Lower leg skin (tissue), 4 donors: Measurements from ENCODE around the gene GPD2. TPM values are rescaled to one million over a fixed set of nuclear protein-coding genes. Genes with fewer than 3 reads are reported as not detected.

Source experiments
- DNase-seq, 2 donors: peaks; one replicate each; pipeline ENCODE4 v3.0.0-alpha.2; 2019; ENCODE audit warnings: low spot score in 2 of 2
- H3K4me3 ChIP-seq: fragments of 200-600 bp; sonication (generic); 2 replicates; pipeline ENCODE4 v1.5.1; 2017; ENCODE audit warnings: mild to moderate bottlenecking, low read depth; ENCODE audit not compliant: poor library complexity, severe bottlenecking
- POLR2A ChIP-seq, 2 donors: fragments of 450-650 bp; IDR thresholded peaks; one replicate each; pipeline ENCODE4 v1.6.1; 2016 to 2017; ENCODE audit warnings: antibody characterized with exemption in 2 of 2, mild to moderate bottlenecking in 1 of 2, moderate library complexity in 1 of 2
- WGBS, 2 donors: methylation state at CpG; one replicate each; pipeline ENCODE4 v1.1.5; 2018; 5-methylcytosine and 5-hydroxymethylcytosine counted together
- intact Hi-C: fragments of 100-400 bp; cut with DNase I; formaldehyde crosslinking; loops from one replicate; pipeline ENCODE4 v1.15.0; 2023; ENCODE audit warnings: low total_unique reads
- total RNA-seq, 4 donors: library from RNA; depleted of rRNA; stranded (reverse); fragments of >200 nt; gene quantifications; one replicate each; pipeline ENCODE4 v1.1.0, GENCODE V29; 2016
- TF ChIP-seq, protein P1 (sequence below), 3 donors: fragments of 450-650 bp; IDR thresholded peaks; one replicate each; pipeline ENCODE4 v1.5.1; 2016; ENCODE audit warnings: antibody characterized with exemption in 3 of 3, mild to moderate bottlenecking in 3 of 3, moderate library complexity in 2 of 3

The GPD2 gene
- total RNA-seq, 4 donors from 2014 or later: 50.0 to 83.5 (median 64.6) TPM

DNA sequence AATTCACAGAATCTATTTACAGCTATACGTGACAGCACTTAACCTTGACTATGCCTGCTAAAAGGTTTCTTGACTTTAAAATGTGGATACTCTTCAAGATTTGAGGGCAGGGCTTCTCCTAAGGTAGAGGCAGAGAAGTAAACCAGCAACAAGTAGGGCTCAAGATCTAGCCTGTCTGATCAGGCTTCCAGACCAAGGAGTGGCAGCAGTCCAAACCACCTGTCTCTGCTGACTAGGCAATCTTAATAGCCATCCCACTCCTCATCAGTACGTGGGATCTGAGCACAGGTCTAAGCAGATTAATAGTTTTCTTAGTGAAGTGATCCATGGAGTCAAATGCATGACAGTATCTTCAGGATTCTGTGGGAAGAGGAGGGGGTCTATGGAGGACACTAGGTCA lies 100.4 kb downstream of the GPD2 start:
- intact Hi-C loops: no loop called here
- TF ChIP-seq, protein P1, sequence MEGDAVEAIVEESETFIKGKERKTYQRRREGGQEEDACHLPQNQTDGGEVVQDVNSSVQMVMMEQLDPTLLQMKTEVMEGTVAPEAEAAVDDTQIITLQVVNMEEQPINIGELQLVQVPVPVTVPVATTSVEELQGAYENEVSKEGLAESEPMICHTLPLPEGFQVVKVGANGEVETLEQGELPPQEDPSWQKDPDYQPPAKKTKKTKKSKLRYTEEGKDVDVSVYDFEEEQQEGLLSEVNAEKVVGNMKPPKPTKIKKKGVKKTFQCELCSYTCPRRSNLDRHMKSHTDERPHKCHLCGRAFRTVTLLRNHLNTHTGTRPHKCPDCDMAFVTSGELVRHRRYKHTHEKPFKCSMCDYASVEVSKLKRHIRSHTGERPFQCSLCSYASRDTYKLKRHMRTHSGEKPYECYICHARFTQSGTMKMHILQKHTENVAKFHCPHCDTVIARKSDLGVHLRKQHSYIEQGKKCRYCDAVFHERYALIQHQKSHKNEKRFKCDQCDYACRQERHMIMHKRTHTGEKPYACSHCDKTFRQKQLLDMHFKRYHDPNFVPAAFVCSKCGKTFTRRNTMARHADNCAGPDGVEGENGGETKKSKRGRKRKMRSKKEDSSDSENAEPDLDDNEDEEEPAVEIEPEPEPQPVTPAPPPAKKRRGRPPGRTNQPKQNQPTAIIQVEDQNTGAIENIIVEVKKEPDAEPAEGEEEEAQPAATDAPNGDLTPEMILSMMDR (IDR thresholded peaks at IDR 0.05): no peak
- no peak for TF ChIP-seq POLR2A (IDR thresholded peaks at IDR 0.05)
- no peak overlapping the region for H3K4me3 ChIP-seq
- DNase-seq: no peak
- 52 to 74% methylated on average over 2 of the region's 2 CpGs for WGBS, 2 donors

DNA sequence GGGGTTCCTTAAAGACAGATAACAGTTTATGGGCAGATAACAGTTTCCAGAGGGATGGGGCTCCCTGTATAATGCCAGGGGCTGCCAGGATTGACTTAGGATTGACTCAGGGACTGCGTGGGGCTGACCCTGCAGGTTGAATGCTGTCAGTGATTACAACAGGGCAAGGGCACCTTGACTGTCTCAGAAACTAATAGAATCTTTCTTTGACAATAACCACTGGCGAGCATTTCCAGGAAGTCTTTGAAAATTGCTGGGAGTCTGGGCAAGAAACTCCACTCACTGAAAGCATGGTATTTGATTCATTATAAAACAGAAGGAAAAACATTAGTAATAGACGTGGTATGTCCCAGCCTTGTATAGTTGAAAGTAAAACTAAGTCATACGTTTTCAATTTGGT lies 101.0 kb downstream of the GPD2 start:
- 41 to 60% methylated on average over 4 of the region's 4 CpGs for WGBS, 2 donors
- intact Hi-C loops: no loop called here
- no peak for DNase-seq
- no peak for TF ChIP-seq POLR2A (IDR thresholded peaks at IDR 0.05)
- TF ChIP-seq, protein P1 (IDR thresholded peaks at IDR 0.05): no peak
- H3K4me3 ChIP-seq: no peak overlapping the region

DNA sequence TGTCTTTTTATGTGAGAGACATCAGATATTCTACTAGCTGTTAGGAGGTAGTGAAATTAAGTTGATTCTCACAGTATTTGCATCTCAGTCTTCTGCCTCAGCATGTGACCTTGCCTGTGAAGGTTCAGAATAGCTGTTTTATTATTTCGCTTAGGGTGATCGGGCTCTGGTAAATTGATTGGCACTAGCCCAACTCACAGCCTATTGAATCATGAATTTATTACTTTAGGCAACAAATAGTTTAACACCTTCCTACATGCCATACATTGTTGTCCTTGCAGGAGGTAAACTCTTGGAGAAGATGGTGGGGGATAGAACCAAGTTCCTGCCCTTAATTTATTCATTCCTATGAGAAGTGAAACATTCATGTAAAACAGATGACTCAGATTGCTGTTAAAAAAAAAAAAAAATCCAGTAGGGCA lies 101.9 kb downstream of the GPD2 start:
- DNase-seq: no peak
- TF ChIP-seq POLR2A (IDR thresholded peaks at IDR 0.05): no peak
- TF ChIP-seq, protein P1 (IDR thresholded peaks at IDR 0.05): no peak
- intact Hi-C loops: no loop called here
- WGBS, 2 donors: 65 to 72% methylated on average over 2 of the region's 2 CpGs
- H3K4me3 ChIP-seq: no peak overlapping the region

DNA sequence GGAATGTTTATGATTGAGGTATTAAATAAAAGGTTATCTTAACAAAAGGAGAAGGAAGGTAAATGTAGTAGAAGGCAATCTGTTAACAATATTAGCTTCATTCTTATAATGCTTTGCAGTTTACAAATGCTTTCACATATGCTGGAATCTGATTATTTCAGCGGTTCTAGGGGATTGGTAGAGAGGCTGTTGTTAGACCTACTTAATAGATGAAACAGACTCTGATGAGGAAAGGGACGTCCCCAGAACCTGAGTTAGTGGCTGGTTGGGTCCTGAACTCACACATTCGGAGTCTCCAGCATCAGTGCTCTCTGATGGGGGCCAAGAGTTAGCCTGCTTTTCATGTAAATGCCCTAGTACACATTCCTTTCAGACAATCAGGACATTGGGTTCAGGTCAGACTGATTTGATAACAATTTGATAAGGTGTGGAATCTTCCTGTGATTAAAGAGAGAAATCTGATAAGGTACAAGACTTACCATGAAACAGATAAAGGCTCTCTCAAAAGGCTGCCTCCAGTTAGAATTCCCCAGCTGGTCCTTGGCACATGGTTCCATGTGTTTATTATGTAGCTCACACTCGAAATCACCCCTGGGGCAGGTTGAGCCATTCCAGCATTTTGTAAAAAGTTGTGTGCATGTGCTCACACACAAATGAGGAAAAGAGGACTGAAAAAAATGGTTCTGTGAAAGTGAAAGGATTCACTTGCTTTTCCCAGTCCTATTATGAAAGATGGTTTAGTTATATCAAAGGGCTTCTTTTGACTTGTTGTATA lies 103.1 kb downstream of the GPD2 start:
- TF ChIP-seq, protein P1 (IDR thresholded peaks at IDR 0.05): no peak
- no peak for TF ChIP-seq POLR2A (IDR thresholded peaks at IDR 0.05)
- H3K4me3 ChIP-seq: no peak overlapping the region
- DNase-seq: no peak
- intact Hi-C loops: no loop called here
- WGBS, 2 donors: 80 to 84% methylated on average over 4 of the region's 4 CpGs

DNA sequence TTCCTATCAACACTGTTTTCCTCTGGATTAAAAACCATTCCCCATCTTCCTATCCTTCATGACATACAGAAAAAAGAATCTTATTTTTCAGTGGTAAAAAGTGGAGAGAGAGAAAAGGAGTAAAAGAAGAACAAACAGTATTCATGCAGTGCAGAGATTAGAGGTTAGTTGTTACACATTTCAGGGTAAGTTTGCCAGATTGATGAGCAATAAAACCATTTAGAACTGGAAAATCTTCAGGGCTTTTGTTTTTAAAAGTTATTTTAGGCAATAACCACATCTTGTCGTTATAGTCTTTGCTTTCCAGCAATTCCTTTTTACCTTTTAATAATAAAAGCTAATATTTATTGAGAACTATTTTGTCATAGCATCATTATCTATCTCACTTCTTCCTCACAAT lies 104.5 kb downstream of the GPD2 start:
- H3K4me3 ChIP-seq: no peak overlapping the region
- DNase-seq: no peak
- TF ChIP-seq, protein P1 (IDR thresholded peaks at IDR 0.05): no peak
- no peak for TF ChIP-seq POLR2A (IDR thresholded peaks at IDR 0.05)
- WGBS, 2 donors: 8 to 17% methylated on average over 1 of the region's 1 CpG
- intact Hi-C loops: no loop called here

DNA sequence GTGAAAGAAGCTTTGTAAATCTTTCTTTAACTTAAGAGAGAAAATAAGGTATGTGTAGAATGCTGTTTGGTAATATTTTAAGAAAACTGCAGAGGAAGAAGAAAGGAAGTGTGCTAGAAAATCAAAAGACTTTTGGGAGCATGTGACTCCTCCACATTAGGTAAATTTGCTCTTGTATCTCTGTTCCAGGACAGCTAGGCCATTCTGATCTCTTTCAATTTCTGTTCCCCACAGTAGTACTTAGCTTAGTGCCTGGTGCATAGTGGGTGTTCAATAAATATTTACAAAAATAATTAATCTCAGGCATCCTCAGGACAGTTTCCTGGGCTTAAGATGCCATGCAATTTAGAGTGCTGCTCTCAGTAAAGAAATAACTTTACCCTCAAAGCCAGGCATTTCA lies 105.0 kb downstream of the GPD2 start:
- no peak for DNase-seq
- H3K4me3 ChIP-seq: no peak overlapping the region
- no peak for TF ChIP-seq POLR2A (IDR thresholded peaks at IDR 0.05)
- TF ChIP-seq, protein P1 (IDR thresholded peaks at IDR 0.05): no peak
- intact Hi-C loops: no loop called here
